ENCODE data around the gene HOXB8.

Gene HOXB8

DNA sequence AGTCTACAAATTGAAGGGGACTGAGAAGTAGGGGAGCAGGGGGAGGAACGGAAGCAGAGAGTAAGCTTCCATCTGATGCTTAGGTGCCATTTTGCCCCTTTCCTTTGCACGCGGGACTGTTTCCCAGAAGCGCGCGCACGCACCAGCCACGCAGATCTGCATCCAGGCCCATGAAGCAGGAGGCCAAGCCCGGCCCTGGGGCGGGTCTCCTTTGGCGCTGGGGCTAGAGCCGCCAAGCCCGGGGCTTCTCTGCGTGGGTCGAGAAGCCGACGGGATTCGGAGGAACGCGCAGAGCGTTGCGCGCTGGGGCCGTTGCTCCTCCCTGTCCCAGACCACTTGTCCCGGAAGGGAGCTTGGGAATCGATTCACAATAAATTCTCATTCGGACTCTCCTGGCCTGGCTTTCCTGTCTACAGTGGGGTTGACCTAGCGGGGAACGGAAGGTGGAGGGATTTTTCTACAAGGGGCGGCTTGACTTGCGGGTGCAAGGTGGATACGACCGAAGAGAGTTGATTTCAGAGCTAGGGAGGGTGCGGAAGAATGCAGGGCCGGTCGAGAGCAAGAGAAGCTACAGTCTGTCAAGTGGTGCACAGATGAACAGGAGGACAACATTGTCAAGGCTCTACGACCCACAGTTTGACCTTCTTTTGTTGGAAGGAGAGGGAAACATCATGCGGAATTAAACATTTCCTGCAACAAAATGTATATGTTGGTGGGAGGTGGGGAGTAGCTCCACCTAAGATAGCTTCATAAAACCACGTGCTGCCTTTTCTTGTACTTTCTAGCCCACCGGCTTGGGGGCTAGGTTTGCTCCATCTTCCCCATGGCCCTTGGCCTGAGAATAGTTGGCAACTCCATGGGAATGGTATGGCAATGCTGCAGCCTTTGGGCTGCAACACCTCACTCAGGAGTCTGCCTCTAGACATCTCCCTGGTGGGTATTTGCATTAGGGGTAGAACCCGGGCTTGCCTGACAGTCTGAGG lies 6.6 kb upstream of the HOXB8 start:
- peaks cover 4% of the 10 kb centered on the region for H3K27me3 ChIP-seq (ENCODE audit: insufficient read depth, low read length)
- no peak overlapping the region for H2AFZ ChIP-seq (ENCODE audit: low read length)
- TF ChIP-seq, protein P1, sequence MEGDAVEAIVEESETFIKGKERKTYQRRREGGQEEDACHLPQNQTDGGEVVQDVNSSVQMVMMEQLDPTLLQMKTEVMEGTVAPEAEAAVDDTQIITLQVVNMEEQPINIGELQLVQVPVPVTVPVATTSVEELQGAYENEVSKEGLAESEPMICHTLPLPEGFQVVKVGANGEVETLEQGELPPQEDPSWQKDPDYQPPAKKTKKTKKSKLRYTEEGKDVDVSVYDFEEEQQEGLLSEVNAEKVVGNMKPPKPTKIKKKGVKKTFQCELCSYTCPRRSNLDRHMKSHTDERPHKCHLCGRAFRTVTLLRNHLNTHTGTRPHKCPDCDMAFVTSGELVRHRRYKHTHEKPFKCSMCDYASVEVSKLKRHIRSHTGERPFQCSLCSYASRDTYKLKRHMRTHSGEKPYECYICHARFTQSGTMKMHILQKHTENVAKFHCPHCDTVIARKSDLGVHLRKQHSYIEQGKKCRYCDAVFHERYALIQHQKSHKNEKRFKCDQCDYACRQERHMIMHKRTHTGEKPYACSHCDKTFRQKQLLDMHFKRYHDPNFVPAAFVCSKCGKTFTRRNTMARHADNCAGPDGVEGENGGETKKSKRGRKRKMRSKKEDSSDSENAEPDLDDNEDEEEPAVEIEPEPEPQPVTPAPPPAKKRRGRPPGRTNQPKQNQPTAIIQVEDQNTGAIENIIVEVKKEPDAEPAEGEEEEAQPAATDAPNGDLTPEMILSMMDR (IDR thresholded peaks at IDR 0.05; ENCODE audit: low read length), result no peak
- TF ChIP-seq EZH2 (IDR thresholded peaks at IDR 0.05; ENCODE audit: borderline replicate concordance, low read length), result no peak
- no peak overlapping the region for H3K9ac ChIP-seq (ENCODE audit: low read length)
- H3K9me2 ChIP-seq (ENCODE audit: low read depth, low read length), result no peaks in the 10 kb centered on the region
- H3K4me1 ChIP-seq (ENCODE audit: insufficient read depth, low read length, severe bottlenecking), result no peaks in the 10 kb centered on the region
- no peak overlapping the region for H3K4me2 ChIP-seq (ENCODE audit: low read length)
- no peak overlapping the region for H3K4me3 ChIP-seq (ENCODE audit: low read depth, low read length, poor library complexity, severe bottlenecking)
- H3K27ac ChIP-seq (ENCODE audit: low read depth, low read length, poor library complexity, severe bottlenecking), result no peak overlapping the region
- H3F3A ChIP-seq (ENCODE audit: insufficient read depth, low read length), result no peaks in the 10 kb centered on the region
- H3K79me2 ChIP-seq (ENCODE audit: insufficient read depth, low read length), result no peaks in the 10 kb centered on the region
- H3K36me3 ChIP-seq (ENCODE audit: insufficient read depth, low read length), result no peaks in the 10 kb centered on the region
- H3K9me3 ChIP-seq (ENCODE audit: low read length), result no peaks in the 10 kb centered on the region
- no peaks in the 10 kb centered on the region for H4K20me1 ChIP-seq (ENCODE audit: insufficient read depth, low read length)

DNA sequence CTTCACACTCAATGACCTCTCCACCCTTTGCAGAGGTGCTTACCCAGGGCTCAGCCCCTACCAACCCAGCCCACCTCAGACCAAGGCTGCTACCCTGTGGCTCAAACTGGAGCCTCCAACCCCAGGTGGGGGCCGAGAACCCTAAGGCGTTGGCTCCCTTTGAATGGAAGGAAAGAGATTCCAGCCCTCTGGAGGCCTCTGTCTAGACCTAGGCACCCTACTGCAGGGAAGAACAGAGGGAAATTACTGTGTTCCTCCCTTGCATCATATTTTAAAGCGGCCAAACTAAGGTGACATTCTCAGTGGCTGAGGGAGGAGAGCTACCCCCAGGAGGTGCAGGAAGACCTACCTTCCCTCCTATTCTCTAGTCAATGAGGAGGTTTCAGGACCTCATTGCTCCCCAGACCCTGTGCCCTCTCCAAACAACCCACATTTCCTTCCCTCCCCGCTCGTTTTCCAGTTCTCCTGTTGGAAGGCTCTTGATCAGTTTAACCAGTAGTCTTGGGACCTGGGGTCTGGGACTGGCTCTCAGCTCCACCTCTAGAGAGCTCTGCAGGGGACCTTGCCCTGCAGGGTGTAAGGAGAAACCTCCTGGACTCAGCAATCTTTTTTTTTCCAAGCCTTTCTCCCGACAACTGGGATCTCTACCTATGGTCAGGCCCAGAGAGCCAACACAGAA lies 5.5 kb upstream of the HOXB8 start:
- no peaks in the 10 kb centered on the region for H3F3A ChIP-seq (ENCODE audit: insufficient read depth, low read length)
- H2AFZ ChIP-seq (ENCODE audit: low read length), result no peak overlapping the region
- H3K9ac ChIP-seq (ENCODE audit: low read length), result no peak overlapping the region
- H3K4me1 ChIP-seq (ENCODE audit: insufficient read depth, low read length, severe bottlenecking), result no peaks in the 10 kb centered on the region
- no peaks in the 10 kb centered on the region for H3K36me3 ChIP-seq (ENCODE audit: insufficient read depth, low read length)
- no peak overlapping the region for H3K27ac ChIP-seq (ENCODE audit: low read depth, low read length, poor library complexity, severe bottlenecking)
- no peaks in the 10 kb centered on the region for H3K9me3 ChIP-seq (ENCODE audit: low read length)
- H3K4me2 ChIP-seq (ENCODE audit: low read length), result no peak overlapping the region
- no peaks in the 10 kb centered on the region for H3K79me2 ChIP-seq (ENCODE audit: insufficient read depth, low read length)
- TF ChIP-seq, protein P1 (IDR thresholded peaks at IDR 0.05; ENCODE audit: low read length), result no peak
- no peak for TF ChIP-seq EZH2 (IDR thresholded peaks at IDR 0.05; ENCODE audit: borderline replicate concordance, low read length)
- H3K27me3 ChIP-seq (ENCODE audit: insufficient read depth, low read length), result peaks cover 4% of the 10 kb centered on the region
- no peaks in the 10 kb centered on the region for H3K9me2 ChIP-seq (ENCODE audit: low read depth, low read length)
- H3K4me3 ChIP-seq (ENCODE audit: low read depth, low read length, poor library complexity, severe bottlenecking), result no peak overlapping the region
- no peaks in the 10 kb centered on the region for H4K20me1 ChIP-seq (ENCODE audit: insufficient read depth, low read length)

DNA sequence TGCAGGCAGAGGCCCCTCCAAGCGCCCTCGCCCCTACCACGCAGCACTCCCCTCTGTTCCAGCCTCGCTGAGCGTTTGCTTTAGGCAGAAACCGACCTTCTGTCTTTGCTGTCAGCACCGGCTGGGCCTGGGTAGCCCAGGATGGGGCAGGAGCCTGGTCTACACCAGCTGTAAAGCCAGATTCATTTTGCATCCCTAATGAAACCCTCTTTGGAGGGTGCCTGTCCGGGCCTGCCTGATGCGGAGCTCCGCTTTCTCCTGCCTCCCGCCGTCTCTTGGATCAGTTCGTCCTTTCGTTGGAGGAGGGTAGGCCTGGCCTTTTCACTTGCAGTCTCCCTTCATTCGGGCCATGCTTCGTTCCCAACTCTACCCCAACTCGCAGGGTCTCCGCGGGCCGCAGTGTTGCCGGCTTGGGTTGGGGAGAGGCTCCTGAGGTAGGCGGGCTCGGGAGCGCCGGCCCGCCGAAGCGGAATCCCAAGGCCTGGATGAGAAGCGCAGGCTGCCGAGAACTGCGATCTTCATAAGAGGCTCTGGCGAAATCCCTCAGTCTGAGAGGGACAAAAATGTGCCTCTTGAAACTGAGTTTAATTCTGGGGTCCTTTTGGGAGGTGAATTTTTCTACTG lies 4.8 kb upstream of the HOXB8 start:
- Histone ChIP-seq H3K36me3 (ENCODE audit: insufficient read depth, low read length) (no peaks in the 10 kb centered on the region), H4K20me1 (ENCODE audit: insufficient read depth, low read length) (no peaks in the 10 kb centered on the region), H3K9me3 (ENCODE audit: low read length) (no peaks in the 10 kb centered on the region), H3K4me2 (ENCODE audit: low read length) (no peak overlapping the region), H3K9ac (ENCODE audit: low read length) (no peak overlapping the region), H3K4me1 (ENCODE audit: insufficient read depth, low read length, severe bottlenecking) (no peaks in the 10 kb centered on the region), H3K79me2 (ENCODE audit: insufficient read depth, low read length) (no peaks in the 10 kb centered on the region), H3F3A (ENCODE audit: insufficient read depth, low read length) (no peaks in the 10 kb centered on the region), H3K27me3 (ENCODE audit: insufficient read depth, low read length) (peaks cover 4% of the 10 kb centered on the region), H2AFZ (ENCODE audit: low read length) (no peak overlapping the region), H3K4me3 (ENCODE audit: low read depth, low read length, poor library complexity, severe bottlenecking) (no peak overlapping the region), H3K27ac (ENCODE audit: low read depth, low read length, poor library complexity, severe bottlenecking) (no peak overlapping the region), H3K9me2 (ENCODE audit: low read depth, low read length) (no peaks in the 10 kb centered on the region)
- no peak for TF ChIP-seq EZH2 (IDR thresholded peaks at IDR 0.05; ENCODE audit: borderline replicate concordance, low read length)
- TF ChIP-seq, protein P1 (IDR thresholded peaks at IDR 0.05; ENCODE audit: low read length), result no peak

Measured in OCI-LY1 (cell line).